HG03060 (cell line): Measurements from ENCODE around the gene CNTN6.

Source experiments
- ATAC-seq: cut with Tn5 transposase; IDR thresholded peaks from one replicate; pipeline ENCODE4 v1.9.1; 2021; ENCODE audit warnings: low read depth, moderate number of reproducible peaks; ENCODE audit not compliant: unreplicated experiment

Gene CNTN6

DNA sequence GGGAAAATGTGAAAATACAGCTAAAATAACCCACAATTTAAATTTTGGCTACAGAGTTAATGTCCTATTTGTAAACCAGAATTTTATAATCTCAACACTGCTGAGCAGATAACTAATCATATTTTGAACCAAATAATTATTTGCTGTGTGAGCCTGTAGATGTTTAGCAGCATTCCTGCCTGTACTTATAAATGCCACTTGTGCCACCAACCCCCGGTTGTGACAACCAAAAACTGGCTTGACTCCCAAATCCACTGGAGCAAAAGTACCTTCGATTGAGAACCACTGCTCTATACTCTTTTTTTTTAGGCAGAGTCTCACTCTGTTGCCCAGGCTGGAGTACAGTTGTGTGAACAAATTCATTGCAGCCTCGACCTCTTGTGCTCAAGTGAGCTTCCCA, 78.5 kb downstream of the CNTN6 start:
- ATAC-seq: no peak

- ATAC-seq: no peak
Measured at GRCh38 chr3:1172644-1173043, 79.8 kb downstream of the CNTN6 start.

DNA sequence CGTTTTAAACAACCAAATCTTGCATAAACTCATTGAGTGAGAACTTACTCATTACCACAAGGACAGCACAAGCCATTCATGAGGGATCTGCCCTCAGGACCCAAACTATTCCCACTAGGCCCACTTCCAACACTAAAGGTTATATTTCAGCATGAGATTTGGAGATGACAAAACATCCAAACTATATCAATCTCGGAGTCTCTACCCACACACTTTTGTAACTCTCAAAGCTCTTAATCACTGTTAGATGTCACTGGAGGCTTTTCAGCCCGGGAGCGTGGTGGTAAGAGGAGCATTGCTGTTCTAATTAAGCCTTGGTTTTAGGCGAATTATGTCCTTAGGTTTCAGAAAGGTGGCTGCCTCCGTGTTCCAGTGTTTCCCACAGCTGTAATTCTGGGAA, 86.3 kb downstream of the CNTN6 start:
- no peak for ATAC-seq

- ATAC-seq: no peak
Measured at GRCh38 chr3:1183320-1184048, 90.7 kb downstream of the CNTN6 start.

DNA sequence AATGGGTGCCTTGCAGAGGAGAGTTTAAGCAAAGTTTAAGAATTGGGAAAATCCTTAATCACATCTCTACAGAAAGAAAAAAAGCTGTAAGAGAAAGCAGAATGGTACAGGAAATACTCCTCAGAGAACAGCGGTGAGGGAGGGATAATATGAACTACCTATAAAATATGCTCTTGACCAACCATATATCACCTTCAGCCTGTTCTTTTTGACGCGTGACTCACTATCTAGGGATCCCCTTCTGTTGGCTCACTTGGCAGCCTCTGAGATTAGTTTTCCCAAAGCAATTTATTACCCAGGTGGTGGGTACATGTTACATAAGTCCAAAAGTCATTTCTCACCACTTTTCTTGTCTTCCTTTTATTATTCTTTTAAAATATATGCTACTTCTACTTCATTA, 97.7 kb downstream of the CNTN6 start:
- no peak for ATAC-seq

- ATAC-seq: no peak
Measured at GRCh38 chr3:1191026-1191425, 98.2 kb downstream of the CNTN6 start.

DNA sequence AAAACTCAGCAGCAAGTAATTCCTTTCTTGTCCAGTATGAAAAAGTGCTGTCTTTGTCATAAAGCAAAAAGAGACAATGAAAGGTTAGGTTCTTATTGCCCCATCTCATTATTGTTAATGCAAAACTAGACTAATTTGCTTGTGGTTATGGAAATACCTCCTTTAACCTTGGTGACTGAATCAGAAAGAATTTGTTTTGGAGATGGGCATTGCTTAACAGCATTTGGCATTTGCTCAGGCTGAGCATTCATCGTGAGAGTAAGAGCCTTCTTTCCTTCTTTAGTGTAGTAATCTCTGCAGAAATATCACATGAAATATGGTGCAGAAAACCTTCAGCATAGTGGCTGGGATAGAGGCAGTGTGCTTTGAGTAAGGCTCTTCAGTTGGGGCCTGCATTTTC, 103.1 kb downstream of the CNTN6 start:
- ATAC-seq: no peak

DNA sequence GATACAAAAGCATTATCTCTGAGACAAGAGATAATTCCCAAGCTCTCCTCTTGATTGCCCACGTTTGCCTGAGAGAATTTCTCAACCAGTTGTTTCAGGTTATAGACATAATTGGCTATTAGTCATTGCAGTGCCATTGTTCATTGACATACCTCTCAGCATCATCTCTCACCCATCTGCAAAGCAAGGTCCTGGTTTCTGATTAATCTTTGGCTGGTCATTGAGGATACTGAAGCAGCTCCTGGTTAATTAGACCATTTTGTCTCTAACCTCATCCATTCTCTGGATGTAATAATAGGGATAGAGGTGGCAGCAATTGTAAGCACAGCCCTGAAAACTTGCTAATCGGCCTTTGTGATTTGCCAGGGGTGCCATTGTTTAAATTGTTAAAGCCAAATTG, 104.2 kb downstream of the CNTN6 start:
- ATAC-seq: no peak

DNA sequence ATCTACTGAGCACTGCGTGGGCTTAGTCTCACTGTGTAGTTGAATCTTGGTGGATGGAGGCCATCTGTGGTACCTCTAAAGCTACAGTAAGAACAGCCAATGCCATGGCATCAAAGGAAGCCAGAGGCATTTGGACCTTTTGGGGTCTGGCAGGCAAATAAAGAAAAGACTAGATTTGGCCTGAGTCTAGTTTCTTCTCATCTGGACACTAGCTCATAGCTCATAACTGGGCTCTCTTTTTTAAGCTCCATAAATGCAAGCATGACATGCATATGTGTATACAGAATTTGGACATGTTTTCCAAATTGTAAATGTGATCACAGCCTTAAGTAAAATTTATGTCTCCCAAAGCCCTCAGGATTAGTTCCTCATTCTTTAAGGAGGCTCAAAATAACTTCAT, 107.5 kb downstream of the CNTN6 start:
- ATAC-seq: no peak

DNA sequence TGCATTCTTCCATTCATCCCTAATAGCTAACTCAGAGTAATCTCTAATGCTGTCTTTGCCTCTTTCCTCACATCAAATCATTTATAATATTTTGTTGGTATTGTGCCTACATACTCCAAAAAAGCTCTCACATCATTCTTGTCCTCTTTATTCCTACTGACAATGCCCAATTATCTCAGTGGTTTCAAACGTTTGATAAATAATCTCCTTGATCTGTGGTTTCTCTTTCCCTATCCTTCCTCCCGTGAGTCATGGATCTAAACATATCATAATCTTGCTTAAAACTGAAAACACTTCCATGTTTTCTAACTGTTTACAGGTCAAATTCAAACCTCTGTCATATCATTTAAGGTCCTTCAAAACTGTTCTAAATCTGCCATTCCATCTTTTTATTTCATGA, 115.1 kb downstream of the CNTN6 start:
- no peak for ATAC-seq

GRCh38 chr3:1214933-1215332, 122.1 kb downstream of the CNTN6 start:
- no peak for ATAC-seq

DNA sequence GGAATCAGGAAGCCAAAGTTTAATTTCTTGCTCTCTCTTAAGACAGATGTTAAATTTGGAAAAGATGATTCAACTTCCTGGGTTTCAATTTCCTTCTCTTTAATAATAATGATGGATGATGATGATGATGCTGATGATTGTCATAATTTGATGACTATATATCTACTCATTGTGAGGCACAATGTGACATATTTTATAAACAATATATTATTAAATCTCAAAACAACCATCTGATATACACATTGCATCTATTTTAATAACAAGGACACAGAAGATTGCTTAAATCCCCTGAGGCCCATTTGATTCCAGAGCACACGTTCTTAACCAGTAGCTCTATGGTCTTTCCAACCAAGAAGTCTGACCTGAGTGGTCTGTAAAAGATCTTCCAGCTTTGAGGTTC, 124.0 kb downstream of the CNTN6 start:
- no peak for ATAC-seq

DNA sequence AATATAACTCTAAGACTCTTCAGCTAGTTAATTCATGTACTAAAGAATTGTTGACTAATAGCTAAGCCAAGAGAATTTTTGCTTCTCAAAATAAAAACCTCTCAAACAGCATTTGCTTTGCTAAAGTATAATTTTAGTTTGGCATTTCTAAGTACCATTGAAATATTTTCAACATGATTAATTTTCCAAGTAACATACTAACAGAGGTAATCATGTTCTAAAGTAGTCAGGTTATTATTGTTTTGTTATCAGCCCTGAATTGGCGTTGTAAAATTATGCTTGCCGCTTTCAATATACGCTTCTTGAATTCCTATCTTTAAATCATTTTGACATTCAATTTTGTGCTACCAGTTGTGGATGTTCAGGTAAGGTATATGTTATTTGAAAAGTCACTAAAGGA, 134.3 kb downstream of the CNTN6 start:
- no peak for ATAC-seq

GRCh38 chr3:1228289-1228688, 135.5 kb downstream of the CNTN6 start:
- no peak for ATAC-seq

GRCh38 chr3:1230920-1231319, 138.1 kb downstream of the CNTN6 start:
- ATAC-seq: no peak

DNA sequence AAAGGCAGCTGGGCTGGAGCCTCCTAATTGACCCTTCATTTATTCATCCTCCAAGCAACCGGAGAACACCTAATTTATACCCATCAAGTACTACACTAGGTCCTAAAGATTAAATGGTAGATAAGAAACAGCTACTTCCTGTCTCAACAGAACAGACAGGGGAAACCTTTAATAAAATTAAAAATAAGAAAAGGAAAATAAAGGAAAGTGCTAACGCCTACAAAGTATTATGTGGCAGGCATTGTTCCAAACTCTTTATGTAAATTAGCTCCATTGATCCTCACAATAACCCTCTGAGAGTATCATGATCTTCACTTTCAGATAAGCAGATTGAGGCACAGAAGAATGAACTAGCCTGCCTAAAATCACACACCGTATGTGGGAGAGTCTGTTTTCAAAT, 139.5 kb downstream of the CNTN6 start:
- ATAC-seq: no peak

DNA sequence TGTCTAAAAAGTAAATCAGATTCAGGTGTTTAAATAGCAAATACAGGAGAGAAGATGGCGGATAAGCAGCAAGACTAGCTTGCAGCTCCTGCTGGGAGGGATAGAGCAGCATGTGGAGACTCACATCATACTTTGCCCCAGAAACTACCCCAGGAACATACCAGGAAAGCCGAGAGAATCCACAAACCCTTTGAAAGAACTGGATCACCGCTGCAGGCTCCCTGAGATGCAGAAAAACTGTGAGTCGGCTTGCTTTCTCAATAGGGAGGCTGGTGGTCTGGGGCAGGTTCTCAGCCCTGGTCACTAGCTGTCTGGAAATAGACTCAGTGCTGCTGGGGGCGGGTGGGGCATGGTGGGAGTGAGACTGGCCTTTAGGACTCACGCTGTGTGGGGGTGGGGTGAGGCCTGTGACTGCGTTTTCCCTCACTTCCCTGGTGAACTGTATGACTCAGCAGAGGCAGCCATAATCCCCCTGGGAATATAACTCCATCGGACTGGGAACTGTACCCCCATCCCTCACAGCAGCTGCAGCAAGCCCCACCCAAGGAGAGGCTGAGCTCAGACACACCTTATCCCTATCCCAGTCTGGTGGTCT, 142.8 kb downstream of the CNTN6 start:
- ATAC-seq: no peak

GRCh38 chr3:1251282-1252060, 158.6 kb downstream of the CNTN6 start:
- ATAC-seq: no peak

- ATAC-seq: no peak
Measured at GRCh38 chr3:1252061-1252430, 159.2 kb downstream of the CNTN6 start.

GRCh38 chr3:1262246-1262645, 169.4 kb downstream of the CNTN6 start:
- no peak for ATAC-seq

GRCh38 chr3:1263121-1263520, 170.3 kb downstream of the CNTN6 start:
- ATAC-seq: no peak

DNA sequence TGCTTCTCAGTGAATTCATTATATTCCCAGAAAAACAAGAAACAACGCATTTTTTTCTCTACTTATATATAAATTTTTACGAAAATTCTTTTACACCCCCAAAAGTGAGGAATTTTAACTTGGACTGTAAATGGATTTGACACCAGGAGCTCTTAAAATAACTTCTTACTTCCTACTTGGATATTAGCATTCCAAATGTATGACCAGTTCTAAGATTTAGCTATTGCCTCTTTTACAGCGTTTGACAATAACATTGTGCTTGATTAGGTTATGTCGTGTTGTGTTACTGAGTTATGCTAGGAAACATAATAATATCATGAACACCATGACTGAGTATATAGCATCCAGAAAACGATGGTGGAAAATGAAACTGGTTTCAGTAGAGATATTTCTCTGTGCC, 177.0 kb downstream of the CNTN6 start:
- ATAC-seq: no peak
